Prostate gland (tissue), 2 donors: ENCODE measurements around the gene XXYLT1. TPM values are rescaled to one million over a fixed set of nuclear protein-coding genes. Genes with fewer than 3 reads are reported as not detected.

ENCODE experiments used
- DNase-seq: peaks from one replicate; pipeline ENCODE4 v3.0.0-alpha.2; 2019; ENCODE audit warnings: low spot score
- H3K27ac ChIP-seq, 2 donors: fragments of 200-600 bp; sonication (generic); 2 replicates each; pipeline ENCODE4 v1.5.1; 2017 to 2019
- H3K27me3 ChIP-seq: fragments of 200-600 bp; sonication (generic); replicated peaks from 2 replicates; pipeline ENCODE4 v1.5.1; 2019; ENCODE audit not compliant: insufficient read depth
- H3K36me3 ChIP-seq, 2 donors: fragments of 200-600 bp; sonication (generic); 1 replicate in 1 of 2; 2 replicates in 1 of 2; pipeline versions ENCODE4 v1.5.1 to v1.8.1; 2017 to 2019
- H3K4me1 ChIP-seq: fragments of 200-600 bp; sonication (generic); replicated peaks from 2 replicates; pipeline ENCODE4 v1.5.1; 2019
- H3K4me3 ChIP-seq, 2 donors: fragments of 200-600 bp; sonication (generic); 2 replicates each; pipeline ENCODE4 v1.5.1; 2017 to 2019
- H3K9me3 ChIP-seq: fragments of 200-600 bp; sonication (generic); 2 replicates; pipeline ENCODE4 v1.5.1; 2017
- POLR2A ChIP-seq: fragments of 450-650 bp; IDR thresholded peaks from one replicate; pipeline ENCODE4 v1.6.1; 2016; ENCODE audit warnings: antibody characterized with exemption, mild to moderate bottlenecking
- POLR2AphosphoS5 ChIP-seq: sonication (generic); formaldehyde crosslinking; IDR thresholded peaks from one replicate; pipeline ENCODE4 v1.6.1; 2017; ENCODE audit warnings: antibody characterized with exemption
- whole genome bisulfite sequencing: methylation state at CpG from one replicate; pipeline ENCODE4 v1.1.5; 2018; 5-methylcytosine and 5-hydroxymethylcytosine counted together
- intact Hi-C: fragments of 100-400 bp; cut with DNase I; formaldehyde crosslinking; loops from one replicate; pipeline ENCODE4 v1.14.2; 2022
- total RNA-seq, 2 donors: library from RNA; depleted of rRNA; stranded (reverse); fragments of >200 nt; gene quantifications; one replicate each; pipeline ENCODE4 v1.1.0, GENCODE V29; 2016
- TF ChIP-seq, protein P1 (sequence below), 4 experiments: fragments of 200-600 bp in 2 of 4; fragments of 450-650 bp in 2 of 4; sonication (generic) in 2 of 4; IDR thresholded peaks; 1 replicate in 3 of 4; 2 replicates in 1 of 4; pipeline ENCODE4 v1.5.1; 2016 to 2019; ENCODE audit warnings: antibody characterized with exemption in 4 of 4, mild to moderate bottlenecking in 2 of 4, moderate library complexity in 2 of 4

Gene XXYLT1
- total RNA-seq, 2 donors from 2014 or later: 14.9 to 22.7 TPM

DNA sequence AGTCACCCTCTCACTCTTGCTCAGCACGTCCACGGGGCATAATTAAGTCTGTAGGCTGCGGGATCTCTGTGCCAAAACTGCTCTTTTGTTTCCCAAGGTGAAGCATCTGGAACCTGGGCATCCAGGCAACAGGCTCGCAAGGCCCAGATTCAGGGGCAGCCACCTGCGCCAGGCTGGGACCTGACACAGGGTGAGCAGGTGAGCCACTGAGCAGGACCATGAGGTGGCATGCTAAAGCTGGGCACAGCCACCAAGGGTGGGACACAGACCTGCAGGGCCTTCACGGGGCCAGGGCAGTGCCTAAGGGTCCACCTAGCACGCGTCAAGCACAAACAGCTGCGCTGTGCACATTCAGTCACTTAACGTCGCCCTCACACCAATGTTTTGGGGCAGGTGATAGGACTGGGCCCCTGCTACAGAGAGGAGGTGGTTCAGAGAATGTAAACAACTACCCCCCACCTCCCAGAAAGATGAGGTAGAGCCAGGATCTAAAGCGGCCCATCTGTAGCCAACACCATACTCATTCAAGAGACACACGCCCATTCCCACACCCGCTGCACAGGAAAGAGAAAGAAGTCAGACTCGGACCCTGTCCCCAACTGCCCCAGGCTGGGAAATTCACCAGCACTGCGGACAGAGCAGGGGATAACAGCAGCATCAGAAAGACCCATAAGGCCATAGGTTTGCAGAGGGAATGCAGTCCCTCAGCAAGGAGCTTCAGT, 16.3 kb downstream of the XXYLT1 start:
- Histone ChIP-seq H3K36me3 (no peaks in the 10 kb centered on the region), H3K27ac (no peak overlapping the region), H3K9me3 (no peaks in the 10 kb centered on the region), H3K4me1 (peaks cover 11% of the 10 kb centered on the region), H3K27me3 (no peaks in the 10 kb centered on the region), H3K4me3 (no peak overlapping the region)
- TF ChIP-seq POLR2A: no peak
- TF ChIP-seq, protein P1, sequence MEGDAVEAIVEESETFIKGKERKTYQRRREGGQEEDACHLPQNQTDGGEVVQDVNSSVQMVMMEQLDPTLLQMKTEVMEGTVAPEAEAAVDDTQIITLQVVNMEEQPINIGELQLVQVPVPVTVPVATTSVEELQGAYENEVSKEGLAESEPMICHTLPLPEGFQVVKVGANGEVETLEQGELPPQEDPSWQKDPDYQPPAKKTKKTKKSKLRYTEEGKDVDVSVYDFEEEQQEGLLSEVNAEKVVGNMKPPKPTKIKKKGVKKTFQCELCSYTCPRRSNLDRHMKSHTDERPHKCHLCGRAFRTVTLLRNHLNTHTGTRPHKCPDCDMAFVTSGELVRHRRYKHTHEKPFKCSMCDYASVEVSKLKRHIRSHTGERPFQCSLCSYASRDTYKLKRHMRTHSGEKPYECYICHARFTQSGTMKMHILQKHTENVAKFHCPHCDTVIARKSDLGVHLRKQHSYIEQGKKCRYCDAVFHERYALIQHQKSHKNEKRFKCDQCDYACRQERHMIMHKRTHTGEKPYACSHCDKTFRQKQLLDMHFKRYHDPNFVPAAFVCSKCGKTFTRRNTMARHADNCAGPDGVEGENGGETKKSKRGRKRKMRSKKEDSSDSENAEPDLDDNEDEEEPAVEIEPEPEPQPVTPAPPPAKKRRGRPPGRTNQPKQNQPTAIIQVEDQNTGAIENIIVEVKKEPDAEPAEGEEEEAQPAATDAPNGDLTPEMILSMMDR (IDR thresholded peaks at IDR 0.05): no peak
- no peak for TF ChIP-seq POLR2AphosphoS5
- 89% methylated on average over 16 of the region's 16 CpGs for WGBS
- intact Hi-C loops: loop anchor here (5.0 to 10.0 kb wide), 4 partner anchors 147 to 480 kb away; no protein-coding TSS in a partner anchor
- DNase-seq: no peak

DNA sequence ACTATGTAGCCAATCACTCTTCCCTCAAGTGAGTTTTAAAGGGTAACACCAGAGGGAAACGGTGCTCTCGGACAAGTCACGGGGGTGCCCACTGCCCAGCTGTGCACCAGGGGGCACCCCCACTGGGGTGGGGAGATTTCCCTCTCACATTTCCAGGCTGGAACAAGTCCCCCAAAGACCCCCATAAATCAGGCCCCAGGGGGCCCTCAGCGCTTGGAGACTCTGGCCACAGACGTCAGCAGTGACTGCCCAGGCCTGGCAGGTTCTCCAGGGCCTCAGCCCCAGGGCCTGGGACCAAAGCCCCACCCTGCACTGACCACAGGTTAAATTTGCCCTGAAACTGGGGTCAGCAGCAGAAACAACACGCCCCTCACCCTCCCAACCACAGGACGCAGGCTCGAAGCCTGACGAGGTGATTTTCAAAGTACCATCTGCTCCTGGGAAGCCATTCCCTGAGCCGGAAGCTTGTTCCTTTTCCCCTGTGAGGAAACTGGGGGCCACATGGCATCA, 17.0 kb downstream of the XXYLT1 start:
- 93% methylated on average over 8 of the region's 10 CpGs for WGBS
- TF ChIP-seq, protein P1 (IDR thresholded peaks at IDR 0.05): no peak
- TF ChIP-seq POLR2A (no peak), POLR2AphosphoS5 (no peak)
- no peaks in the 10 kb centered on the region for H3K36me3 ChIP-seq
- intact Hi-C loops: loop anchor here (5.0 to 10.0 kb wide), 2 partner anchors 252 to 479 kb away; no protein-coding TSS in a partner anchor
- H3K4me3 ChIP-seq: no peak overlapping the region
- peaks cover 5% of the 10 kb centered on the region for H3K4me1 ChIP-seq
- H3K9me3 ChIP-seq: no peaks in the 10 kb centered on the region
- H3K27me3 ChIP-seq: no peaks in the 10 kb centered on the region
- no peak for DNase-seq
- no peak overlapping the region for H3K27ac ChIP-seq

DNA sequence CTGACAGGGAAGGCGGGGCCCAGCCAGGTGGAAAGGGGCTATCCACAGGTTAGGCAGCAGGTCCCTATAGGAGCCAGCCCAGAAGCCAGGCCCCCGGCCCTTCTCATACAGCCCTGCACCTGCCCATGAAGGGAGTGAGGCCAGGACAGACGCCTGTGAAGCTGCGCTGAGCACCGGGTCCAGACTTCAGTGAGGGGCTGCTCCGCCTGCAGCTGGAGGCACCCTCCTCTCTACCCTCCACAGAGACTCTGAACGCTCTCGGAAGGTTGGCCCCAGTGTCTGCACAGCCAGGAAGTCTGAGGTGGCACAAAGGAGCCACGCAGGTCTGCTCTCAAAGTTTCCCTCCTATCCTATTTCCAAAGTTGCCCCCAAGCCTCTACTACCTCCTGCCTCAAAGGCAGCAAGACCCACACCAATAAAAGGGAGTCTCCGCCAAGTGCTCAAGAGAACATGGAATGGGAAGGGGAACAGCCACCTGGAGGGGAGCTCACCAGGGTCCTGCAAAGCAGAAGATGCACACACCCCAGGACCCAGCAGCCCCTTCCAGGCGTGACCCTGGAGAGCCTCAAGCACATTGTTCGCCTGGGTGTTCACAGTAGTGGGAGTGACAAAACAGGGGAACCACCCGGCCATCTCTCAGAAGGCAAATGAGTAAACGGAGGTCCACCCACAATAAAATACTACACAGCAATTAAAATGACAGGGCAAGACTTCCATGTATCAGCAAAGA, 19.5 kb downstream of the XXYLT1 start:
- Histone ChIP-seq H3K36me3 (no peaks in the 10 kb centered on the region), H3K27ac (no peak overlapping the region), H3K27me3 (no peaks in the 10 kb centered on the region), H3K9me3 (no peaks in the 10 kb centered on the region), H3K4me3 (no peak overlapping the region), H3K4me1 (no peaks in the 10 kb centered on the region)
- intact Hi-C loops: loop anchor here (5.0 to 10.0 kb wide), 2 partner anchors 249 to 477 kb away; no protein-coding TSS in a partner anchor
- WGBS: 85% methylated on average over 14 of the region's 14 CpGs
- peak; percentile 3 for DNase-seq
- TF ChIP-seq POLR2A (no peak), POLR2AphosphoS5 (no peak)
- TF ChIP-seq, protein P1 (IDR thresholded peaks at IDR 0.05): no peak

DNA sequence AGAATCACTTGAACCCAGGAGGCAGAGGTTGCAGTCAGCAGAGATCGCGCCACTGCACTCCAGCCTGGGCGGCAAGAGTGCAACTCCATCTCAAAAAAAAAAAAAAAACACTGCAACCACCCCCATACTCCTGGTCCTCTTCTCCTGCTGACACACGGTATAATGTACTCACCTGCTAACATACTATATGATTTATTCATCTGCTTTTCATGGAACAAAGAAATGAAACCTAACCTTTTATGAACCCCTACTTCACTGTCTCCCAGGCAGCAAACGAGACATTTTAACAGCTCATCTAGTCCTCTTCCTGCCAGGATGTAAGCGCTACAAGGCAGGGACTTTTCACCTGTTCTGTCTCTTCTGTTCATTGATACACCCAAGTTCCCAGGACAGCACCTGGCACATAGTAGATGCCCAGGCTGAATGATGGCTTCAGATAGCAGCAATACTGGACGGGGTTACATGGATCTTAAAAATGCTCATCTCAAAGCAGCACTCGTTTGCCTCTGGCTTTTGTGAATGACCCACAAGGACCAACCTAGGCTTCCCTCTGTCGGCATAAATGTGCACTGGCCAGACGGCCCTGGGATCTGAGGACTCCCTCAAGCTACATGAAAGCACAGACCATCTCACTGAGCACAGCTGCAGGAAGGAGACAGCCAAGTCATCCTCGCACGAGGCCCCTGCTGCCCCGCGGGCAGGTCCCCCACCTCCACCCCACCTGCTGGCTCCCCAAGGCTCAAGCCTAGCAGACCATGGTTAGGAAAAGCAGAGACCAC, 20.3 kb downstream of the XXYLT1 start:
- Histone ChIP-seq H3K4me1 (no peaks in the 10 kb centered on the region), H3K27me3 (no peaks in the 10 kb centered on the region), H3K4me3 (no peak overlapping the region), H3K9me3 (no peaks in the 10 kb centered on the region), H3K27ac (no peak overlapping the region), H3K36me3 (no peaks in the 10 kb centered on the region)
- intact Hi-C loops: loop anchor here (5.0 to 10.0 kb wide), 2 partner anchors 248 to 476 kb away; no protein-coding TSS in a partner anchor
- DNase-seq: no peak
- TF ChIP-seq, protein P1 (IDR thresholded peaks at IDR 0.05): peak in 2 of 4 experiments; percentile 23 to 48
- TF ChIP-seq POLR2AphosphoS5 (no peak), POLR2A (no peak)
- WGBS: 52% methylated on average over 14 of the region's 14 CpGs
